ENCODE data around the gene ARHGEF5.

DNA sequence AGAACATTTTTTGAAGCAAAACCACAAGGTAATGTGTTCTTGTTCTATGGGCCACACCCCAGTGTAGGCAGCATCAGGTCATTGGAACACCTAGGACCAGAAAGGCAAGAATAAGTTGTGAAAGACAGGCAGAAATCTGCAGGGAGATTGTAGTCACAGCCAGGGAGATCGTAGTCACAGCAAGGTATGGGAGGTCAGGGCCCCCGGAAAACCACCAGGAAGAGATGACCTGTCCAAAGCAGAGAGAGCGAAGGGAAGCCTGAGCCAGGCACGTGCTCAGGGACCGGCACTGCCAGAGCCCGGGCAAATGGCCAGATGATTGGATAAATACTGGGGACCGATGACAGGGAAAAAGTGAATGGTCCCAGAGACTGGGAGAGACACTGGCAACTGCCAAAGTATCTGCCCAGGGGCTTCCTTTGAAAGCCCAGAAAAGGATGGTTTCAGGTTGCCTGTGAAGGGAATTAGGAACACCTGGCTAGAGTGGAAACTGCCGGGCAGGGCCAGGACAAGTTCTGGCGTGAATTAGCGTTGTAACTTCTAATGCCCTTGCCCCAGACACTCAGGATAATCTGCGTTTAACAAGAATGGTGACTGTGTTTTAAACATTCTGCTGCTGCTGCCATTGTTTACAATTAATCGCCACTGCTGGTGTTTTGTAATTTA lies 52.2 kb downstream of the ARHGEF5 start:
- TF ChIP-seq ZNF263 (CRISPR knock-in tag; IDR thresholded peaks at IDR 0.05) (no peak), ZSCAN29 (CRISPR knock-in tag; conservative IDR thresholded peaks at IDR 0.05) (no peak)
- TF ChIP-seq, protein P1, sequence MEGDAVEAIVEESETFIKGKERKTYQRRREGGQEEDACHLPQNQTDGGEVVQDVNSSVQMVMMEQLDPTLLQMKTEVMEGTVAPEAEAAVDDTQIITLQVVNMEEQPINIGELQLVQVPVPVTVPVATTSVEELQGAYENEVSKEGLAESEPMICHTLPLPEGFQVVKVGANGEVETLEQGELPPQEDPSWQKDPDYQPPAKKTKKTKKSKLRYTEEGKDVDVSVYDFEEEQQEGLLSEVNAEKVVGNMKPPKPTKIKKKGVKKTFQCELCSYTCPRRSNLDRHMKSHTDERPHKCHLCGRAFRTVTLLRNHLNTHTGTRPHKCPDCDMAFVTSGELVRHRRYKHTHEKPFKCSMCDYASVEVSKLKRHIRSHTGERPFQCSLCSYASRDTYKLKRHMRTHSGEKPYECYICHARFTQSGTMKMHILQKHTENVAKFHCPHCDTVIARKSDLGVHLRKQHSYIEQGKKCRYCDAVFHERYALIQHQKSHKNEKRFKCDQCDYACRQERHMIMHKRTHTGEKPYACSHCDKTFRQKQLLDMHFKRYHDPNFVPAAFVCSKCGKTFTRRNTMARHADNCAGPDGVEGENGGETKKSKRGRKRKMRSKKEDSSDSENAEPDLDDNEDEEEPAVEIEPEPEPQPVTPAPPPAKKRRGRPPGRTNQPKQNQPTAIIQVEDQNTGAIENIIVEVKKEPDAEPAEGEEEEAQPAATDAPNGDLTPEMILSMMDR (CRISPR knock-in tag; IDR thresholded peaks at IDR 0.05): no peak
